Activated CD8-positive, alpha-beta memory T cell treated with anti-CD3 and anti-CD28 coated beads, Interleukin-2, amount 50 U/mL, for 4 hours (primary cell): ENCODE results near the gene SSH3.

Experiments
- DNase-seq: peaks from one replicate; pipeline ENCODE4 v3.0.0-alpha.2; 2020

Gene SSH3

GRCh38 chr11:67295846-67296245 lies 7.5 kb upstream of the SSH3 start:
- DNase-seq, result no peak

GRCh38 chr11:67298786-67299185 lies 4.5 kb upstream of the SSH3 start:
- DNase-seq, result no peak

- peak; percentile 11 for DNase-seq
Observed at GRCh38 chr11:67299471-67300191, 3.7 kb upstream of the SSH3 start.

- no peak for DNase-seq
Observed at GRCh38 chr11:67300256-67300755, 3.0 kb upstream of the SSH3 start.

GRCh38 chr11:67300756-67301312 lies 2.5 kb upstream of the SSH3 start:
- no peak for DNase-seq

- no peak for DNase-seq
Observed at GRCh38 chr11:67301313-67301921, 1.9 kb upstream of the SSH3 start.

DNA sequence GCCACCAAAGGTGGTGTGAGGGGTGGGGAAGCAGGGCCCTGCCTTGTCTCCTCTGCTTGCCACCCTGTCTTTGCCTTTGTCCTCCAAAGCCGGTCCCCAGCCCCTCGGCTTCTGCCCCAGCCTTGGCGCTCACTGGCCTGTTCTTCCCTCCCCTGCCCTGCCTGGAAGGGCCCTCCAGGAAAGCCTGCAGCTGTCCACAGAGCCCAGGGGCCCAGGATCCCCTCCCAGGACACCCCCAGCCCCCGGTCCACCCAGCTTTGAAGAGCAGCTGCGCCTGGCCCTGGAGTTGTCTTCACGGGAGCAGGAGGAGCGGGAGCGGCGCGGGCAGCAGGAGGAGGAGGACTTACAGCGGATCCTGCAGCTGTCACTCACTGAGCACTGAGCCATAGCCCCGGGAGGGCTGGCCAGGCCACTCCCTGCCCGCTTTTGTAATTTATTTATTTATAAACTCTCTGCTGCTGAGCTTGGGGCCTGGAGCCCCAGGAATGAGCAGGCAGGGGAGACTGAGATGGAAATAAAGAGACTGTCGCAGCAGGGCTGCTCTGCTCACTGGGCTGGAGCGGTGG lies 1.3 kb upstream of the SSH3 start:
- no peak for DNase-seq

DNA sequence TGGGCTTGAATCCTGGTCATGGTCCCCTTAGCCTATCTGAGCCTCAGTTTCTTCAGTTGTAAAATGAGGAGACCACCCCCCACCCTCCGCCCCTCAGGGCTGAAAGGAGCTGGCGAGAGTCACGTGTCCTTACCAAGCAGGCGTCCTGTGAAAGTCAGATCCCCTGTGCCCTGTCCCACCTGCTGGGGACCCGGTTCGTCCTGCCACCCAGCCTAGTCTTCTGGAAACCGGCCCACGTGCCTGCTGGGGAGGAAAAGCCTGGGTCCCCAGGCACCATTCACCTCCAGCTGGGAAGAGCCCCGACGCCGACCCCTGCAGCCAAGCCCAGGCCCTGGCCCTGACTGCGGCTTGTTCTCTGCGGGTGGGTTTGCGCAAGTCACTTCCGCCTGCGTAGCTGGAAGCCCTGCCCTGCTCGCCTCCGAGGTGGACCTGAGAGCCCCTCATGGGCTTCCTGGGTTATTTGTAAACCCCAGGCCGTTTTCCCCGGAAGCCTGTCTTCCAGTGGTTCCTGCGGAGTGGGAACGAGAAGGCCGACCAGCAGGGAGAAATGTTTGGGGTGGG lies 679 bp upstream of the SSH3 start:
- no peak for DNase-seq

GRCh38 chr11:67303835-67304411 lies 593 bp downstream of the SSH3 start:
- no peak for DNase-seq

GRCh38 chr11:67304511-67305113 lies 1.3 kb downstream of the SSH3 start:
- no peak for DNase-seq

DNA sequence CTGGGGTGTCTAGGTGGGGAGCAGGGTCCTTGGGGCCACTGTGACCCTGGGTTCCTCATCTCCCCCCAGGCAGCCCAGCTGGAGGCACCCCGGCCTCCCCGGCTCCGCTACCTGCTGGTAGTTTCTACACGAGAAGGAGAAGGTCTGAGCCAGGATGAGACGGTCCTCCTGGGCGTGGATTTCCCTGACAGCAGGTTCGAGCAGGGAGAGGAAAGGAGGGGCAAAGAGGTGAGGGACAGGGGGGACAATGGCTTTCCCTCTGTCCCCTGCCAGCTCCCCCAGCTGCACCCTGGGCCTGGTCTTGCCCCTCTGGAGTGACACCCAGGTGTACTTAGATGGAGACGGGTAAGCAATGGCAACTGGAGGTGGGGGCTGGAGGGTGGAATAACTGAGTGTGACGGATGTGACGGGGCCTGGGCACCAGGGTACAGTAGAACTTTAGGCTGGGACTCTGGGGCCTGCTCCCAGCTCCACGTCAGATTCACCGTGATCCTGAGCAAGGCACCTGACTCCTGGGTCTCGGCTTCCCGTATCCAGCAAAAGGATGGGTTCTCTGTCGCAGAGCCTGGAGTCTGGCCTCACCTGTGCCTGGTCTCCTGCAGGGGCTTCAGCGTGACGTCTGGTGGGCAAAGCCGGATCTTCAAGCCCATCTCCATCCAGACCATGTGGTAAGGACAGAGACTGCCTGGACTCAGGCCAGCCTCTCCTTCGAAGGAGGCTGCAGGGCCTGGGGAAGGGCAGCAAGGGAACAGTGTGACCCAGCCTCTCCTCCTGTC lies 3.6 kb downstream of the SSH3 start:
- no peak for DNase-seq

GRCh38 chr11:67307545-67308001 lies 4.2 kb downstream of the SSH3 start:
- no peak for DNase-seq

DNA sequence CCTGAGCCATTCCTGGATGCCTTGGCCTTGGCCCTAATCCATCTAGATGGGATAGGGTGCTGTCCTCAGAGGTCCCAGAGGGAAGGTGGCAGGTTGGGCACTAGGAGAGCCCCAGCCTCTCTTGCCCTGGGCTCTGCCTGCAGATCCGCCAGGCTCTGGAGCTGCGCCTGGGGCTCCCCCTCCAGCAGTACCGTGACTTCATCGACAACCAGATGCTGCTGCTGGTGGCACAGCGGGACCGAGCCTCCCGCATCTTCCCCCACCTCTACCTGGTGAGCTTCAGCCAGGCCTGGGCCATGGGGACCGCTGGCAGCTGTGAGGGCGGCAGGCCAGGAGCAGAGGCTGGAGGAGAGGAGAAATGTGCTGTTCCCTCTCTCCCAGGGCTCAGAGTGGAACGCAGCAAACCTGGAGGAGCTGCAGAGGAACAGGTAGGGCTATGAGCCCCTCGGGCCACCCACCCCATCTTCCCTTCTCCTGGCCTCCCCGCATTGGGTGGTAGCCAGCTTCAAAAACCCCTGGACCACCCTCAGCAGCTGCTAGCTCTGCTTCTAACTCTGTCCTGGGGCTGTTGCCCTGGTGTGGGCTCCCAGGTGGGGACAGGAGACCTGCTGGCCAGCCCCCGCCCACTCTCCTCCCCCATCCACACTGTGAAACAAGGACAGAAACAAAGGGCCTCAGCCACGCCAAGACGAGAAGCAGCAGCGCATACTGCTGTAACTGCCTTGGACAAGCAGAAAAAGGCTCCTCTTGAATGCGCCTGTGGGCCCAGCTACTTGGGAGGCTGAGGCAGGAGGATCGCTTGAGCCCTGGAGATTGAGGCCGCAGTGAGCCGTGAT lies 4.9 kb downstream of the SSH3 start:
- DNase-seq, result no peak

DNA sequence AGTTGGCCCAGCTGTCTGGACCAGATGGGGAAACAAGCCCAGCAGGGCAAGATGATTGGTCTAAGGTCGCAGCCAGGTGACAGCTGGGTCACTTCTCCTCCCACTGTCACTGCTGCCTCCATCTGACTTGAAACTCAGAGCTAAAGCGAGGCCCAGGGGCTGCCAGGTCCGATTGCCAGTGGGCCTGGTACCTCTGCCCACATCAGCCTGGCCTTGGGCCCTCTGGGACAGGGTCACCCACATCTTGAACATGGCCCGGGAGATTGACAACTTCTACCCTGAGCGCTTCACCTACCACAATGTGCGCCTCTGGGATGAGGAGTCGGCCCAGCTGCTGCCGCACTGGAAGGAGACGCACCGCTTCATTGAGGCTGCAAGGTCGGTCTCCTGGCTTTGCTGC lies 5.8 kb downstream of the SSH3 start:
- no peak for DNase-seq

DNA sequence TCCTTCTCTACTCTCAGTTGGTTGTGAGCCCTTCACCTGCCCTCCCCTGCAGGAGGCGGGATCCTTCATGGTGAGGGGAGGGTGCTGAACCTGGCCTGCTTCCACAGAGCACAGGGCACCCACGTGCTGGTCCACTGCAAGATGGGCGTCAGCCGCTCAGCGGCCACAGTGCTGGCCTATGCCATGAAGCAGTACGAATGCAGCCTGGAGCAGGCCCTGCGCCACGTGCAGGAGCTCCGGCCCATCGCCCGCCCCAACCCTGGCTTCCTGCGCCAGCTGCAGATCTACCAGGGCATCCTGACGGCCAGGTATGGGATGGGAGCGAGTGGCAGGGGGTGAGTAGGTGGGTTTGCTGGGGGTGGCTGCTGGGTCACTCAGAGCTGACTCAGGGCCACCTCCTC lies 6.3 kb downstream of the SSH3 start:
- no peak for DNase-seq

DNA sequence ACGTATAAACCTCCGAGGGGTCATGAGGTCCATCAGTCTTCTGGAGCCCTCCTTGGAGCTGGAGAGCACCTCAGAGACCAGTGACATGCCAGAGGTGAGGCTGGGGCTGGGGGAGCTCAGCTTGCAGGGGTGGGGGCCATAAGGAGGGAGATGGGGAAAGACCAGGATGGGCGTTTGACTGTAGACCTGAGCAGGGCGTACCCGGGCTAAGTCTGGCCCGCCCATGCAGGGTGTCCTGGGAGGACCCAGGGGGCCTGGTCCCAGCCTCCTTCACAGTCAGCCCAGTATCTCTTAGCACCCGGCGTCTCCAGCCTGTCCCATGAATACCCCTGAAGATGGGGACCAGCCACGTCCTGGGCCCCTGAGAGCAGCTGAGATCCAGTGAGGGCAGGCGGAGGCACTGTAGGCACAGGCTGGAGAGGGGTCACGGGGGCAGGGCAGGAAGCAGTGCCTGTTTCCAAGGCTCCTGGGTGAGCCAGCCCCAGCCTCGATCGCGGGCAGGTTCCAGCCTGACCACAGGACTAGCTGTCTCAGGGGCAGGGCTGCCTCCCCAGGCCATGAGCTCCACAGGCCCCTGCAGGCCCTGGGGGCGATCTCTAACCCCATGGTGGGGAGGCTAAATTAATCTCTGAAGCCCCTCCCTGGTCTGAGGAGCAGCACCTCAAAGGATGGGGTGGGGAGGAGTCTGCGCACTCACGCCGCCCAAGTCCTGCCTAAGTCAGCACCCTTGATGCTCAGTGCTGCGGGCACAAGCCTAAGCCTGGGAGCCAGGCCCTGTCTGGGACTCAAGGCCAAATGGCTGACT lies 7.1 kb downstream of the SSH3 start:
- DNase-seq, result no peak

DNA sequence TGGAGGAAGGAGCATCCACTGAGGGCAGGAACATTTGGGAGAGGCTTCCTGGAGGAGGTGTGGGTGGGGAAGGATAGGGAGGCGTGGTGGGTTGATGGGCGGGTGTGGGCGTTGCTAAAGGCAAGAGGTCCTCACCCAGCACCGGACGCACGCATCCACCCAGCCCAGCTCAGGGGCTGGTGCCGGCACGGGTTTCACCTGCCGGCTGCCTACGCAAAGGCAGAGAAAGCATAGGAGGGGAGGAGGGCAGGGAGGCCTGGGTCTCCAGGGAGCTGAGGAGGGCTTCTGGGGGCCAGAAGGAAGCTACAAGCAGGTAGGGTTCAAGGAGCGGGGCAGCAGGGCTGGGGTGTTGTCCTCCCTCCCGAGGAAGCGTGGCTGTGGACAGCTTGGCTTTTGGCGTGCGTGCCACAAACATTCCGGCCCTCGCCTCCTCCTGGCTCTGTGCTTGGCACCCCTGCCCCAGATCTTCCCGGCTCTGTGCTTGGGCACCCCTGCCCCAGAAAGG lies 7.8 kb downstream of the SSH3 start:
- no peak for DNase-seq

DNA sequence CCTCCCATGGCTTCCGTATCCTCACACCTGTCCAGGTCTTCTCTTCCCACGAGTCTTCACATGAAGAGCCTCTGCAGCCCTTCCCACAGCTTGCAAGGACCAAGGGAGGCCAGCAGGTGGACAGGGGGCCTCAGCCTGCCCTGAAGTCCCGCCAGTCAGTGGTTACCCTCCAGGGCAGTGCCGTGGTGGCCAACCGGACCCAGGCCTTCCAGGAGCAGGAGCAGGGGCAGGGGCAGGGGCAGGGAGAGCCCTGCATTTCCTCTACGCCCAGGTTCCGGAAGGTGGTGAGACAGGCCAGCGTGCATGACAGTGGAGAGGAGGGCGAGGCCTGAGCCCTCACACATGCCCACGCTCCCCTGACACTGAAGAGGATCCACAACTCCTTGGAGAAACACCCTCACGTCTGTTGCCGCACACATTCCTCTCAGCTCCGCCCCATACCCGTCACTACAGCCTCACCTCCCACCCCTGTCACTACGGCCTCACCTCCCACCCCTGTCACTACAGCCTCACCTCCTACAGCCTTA lies 8.3 kb downstream of the SSH3 start:
- no peak for DNase-seq

DNA sequence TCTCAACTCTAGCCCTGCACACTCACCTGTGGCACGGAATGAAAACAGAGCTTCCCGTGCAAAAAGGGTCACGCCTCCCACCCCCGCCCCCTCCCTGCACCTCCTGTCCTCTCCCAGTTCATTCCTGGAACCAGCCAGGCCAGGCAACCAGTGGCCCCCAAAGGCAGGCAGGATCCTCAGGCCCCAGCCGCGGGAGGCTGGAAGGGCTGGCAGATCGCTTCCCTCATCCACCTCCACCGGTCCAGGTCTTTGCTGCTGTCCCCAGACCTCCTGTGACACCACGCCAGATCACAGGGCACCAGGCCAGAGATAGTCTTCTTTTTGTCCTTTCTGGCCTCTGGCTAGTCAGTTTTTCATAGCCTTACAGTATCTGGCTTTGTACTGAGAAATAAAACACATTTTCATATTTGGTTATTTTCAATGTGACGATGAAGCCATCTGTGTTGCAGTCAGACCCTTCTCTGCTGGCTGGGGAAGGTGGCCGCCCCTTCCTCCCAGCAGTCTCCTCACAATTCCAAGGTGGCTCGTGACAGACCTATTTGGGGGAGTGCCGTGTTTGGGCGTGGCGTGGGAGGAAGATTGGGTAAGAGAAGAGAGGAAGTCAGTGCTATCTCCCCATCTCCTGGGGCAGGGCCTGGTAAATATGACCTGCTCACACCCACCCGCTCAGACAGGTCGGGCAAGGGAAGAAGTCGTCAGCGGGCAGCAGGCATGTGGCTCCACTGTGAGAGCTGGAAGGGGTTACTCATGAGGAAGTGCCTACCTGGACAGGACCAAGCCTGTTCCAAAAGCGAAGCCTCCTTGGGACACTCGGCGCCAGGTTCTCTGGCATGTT lies 9.1 kb downstream of the SSH3 start:
- DNase-seq, result peak; percentile 51
